Measurements from ENCODE around the gene RALGPS1.

DNA sequence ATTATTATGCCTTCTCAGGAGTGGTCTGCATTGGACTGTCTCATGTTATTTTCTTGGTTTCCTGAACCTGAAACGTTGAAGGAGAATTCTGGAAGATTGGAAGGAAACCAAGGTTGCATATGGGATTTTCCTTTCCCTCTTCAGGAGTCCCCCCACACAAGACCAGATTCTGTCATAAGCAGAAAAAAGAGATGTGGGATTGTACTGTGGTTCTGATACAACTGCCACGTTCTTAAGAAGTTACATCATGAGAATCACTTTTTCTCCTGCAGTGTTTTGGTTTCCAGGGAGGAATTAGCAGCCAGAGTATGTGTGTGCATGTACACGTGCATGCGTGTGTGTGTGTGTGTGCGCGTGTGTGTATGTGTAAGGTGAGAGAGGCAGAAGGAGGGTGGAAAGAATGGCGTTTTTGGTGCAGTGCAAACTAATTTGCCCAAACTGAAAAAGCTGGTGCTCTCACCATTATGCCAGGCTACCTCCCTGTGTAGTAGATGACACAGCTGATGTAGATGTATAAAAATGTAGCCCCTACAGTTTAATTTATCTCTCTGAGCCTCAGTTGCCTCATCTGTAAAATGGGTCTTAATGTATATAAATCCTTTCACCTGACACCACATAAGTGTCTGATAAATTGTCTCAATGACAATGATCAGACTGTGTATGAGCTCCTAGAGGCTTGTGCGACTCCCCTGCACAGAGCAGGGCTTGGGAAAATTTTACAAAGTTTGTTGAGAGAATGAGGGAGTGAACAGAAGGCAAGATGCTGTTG lies 38.6 kb downstream of the RALGPS1 start:
- TF ChIP-seq, protein P1, sequence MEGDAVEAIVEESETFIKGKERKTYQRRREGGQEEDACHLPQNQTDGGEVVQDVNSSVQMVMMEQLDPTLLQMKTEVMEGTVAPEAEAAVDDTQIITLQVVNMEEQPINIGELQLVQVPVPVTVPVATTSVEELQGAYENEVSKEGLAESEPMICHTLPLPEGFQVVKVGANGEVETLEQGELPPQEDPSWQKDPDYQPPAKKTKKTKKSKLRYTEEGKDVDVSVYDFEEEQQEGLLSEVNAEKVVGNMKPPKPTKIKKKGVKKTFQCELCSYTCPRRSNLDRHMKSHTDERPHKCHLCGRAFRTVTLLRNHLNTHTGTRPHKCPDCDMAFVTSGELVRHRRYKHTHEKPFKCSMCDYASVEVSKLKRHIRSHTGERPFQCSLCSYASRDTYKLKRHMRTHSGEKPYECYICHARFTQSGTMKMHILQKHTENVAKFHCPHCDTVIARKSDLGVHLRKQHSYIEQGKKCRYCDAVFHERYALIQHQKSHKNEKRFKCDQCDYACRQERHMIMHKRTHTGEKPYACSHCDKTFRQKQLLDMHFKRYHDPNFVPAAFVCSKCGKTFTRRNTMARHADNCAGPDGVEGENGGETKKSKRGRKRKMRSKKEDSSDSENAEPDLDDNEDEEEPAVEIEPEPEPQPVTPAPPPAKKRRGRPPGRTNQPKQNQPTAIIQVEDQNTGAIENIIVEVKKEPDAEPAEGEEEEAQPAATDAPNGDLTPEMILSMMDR (IDR thresholded peaks at IDR 0.05 in 8 of 11, conservative IDR thresholded peaks at IDR 0.05 in 3 of 11), result no peak
- TF ChIP-seq POLR2A (IDR thresholded peaks at IDR 0.05), result no peak
